ENCODE data around the gene NUP98.

The NUP98 gene

GRCh38 chr11:3639841-3640240 lies 157.5 kb downstream of the NUP98 start:
- ChIA-PET POLR2A (no interaction called here), CTCF (no interaction called here)
- TF ChIP-seq CTCF (IDR thresholded peaks at IDR 0.05; ENCODE audit: insufficient read depth, low read length, missing control alignments) = no peak
- H3K4me3 ChIP-seq (ENCODE audit: low read depth, low read length) = no peak overlapping the region
- no peak for DNase-seq (ENCODE audit: low read depth, low spot score)

GRCh38 chr11:3638513-3638912 lies 158.8 kb downstream of the NUP98 start:
- no peak overlapping the region for H3K4me3 ChIP-seq (ENCODE audit: low read depth, low read length)
- no peak for TF ChIP-seq CTCF (IDR thresholded peaks at IDR 0.05; ENCODE audit: insufficient read depth, low read length, missing control alignments)
- ChIA-PET CTCF (no interaction called here), POLR2A (no interaction called here)
- no peak for DNase-seq (ENCODE audit: low read depth, low spot score)

GRCh38 chr11:3637201-3637600 lies 160.2 kb downstream of the NUP98 start:
- POLR2A ChIA-PET = no interaction called here

GRCh38 chr11:3635641-3636375 lies 161.5 kb downstream of the NUP98 start:
- DNase-seq (ENCODE audit: low read depth, low spot score) = no peak
- no peak for TF ChIP-seq CTCF (IDR thresholded peaks at IDR 0.05; ENCODE audit: insufficient read depth, low read length, missing control alignments)
- POLR2A ChIA-PET = no interaction called here
- H3K4me3 ChIP-seq (ENCODE audit: low read depth, low read length) = no peak overlapping the region
- CTCF ChIA-PET = no interaction called here

More at GRCh38 chr11:3637201-3637600, 160.2 kb downstream of the NUP98 start:
- no peak for DNase-seq (ENCODE audit: low read depth, low spot score)
- CTCF ChIA-PET = no interaction called here
- no peak overlapping the region for H3K4me3 ChIP-seq (ENCODE audit: low read depth, low read length)
- TF ChIP-seq CTCF (IDR thresholded peaks at IDR 0.05; ENCODE audit: insufficient read depth, low read length, missing control alignments) = no peak

GRCh38 chr11:3632070-3632660 lies 165.2 kb downstream of the NUP98 start:
- ChIA-PET POLR2A (no interaction called here), CTCF (interaction anchor here (1.1 kb wide), 2 partner anchors 11 to 22 kb away, joined by 3 to 4 read pairs; no protein-coding TSS in a partner anchor)
- no peak for DNase-seq (ENCODE audit: low read depth, low spot score)
- no peak for TF ChIP-seq CTCF (IDR thresholded peaks at IDR 0.05; ENCODE audit: insufficient read depth, low read length, missing control alignments)
- no peak overlapping the region for H3K4me3 ChIP-seq (ENCODE audit: low read depth, low read length)

GRCh38 chr11:3631331-3631730 lies 166.0 kb downstream of the NUP98 start:
- no peak for DNase-seq (ENCODE audit: low read depth, low spot score)
- no peak overlapping the region for H3K4me3 ChIP-seq (ENCODE audit: low read depth, low read length)
- TF ChIP-seq CTCF (IDR thresholded peaks at IDR 0.05; ENCODE audit: insufficient read depth, low read length, missing control alignments) = no peak
- POLR2A ChIA-PET = no interaction called here
- CTCF ChIA-PET = interaction anchor here (1.1 kb wide), 1 partner anchor 12 kb away, joined by 3 read pairs; no protein-coding TSS in a partner anchor
